Activated CD8-positive, alpha-beta memory T cell treated with anti-CD3 and anti-CD28 coated beads, Interleukin-2, amount 50 U/mL, for 24 hours (primary cell): ENCODE results near the gene NTM.

Experiments used
- DNase-seq: peaks from one replicate; pipeline ENCODE4 v3.0.0-alpha.2; 2020; ENCODE audit errors: extremely low read depth

Gene NTM

GRCh38 chr11:131914361-131914774, 544.0 kb downstream of the NTM start:
- no peak for DNase-seq

- no peak for DNase-seq
These were observed 546.2 kb downstream of the NTM start for GRCh38 chr11:131916638-131917037.

GRCh38 chr11:131917634-131918384, 547.4 kb downstream of the NTM start:
- DNase-seq: no peak

- no peak for DNase-seq
These were observed 548.2 kb downstream of the NTM start for GRCh38 chr11:131918663-131919062.

GRCh38 chr11:131922220-131922619, 551.8 kb downstream of the NTM start:
- no peak for DNase-seq

GRCh38 chr11:131923309-131923708, 552.9 kb downstream of the NTM start:
- DNase-seq: no peak

GRCh38 chr11:131924001-131924400, 553.6 kb downstream of the NTM start:
- no peak for DNase-seq

- DNase-seq: no peak
These were observed 554.2 kb downstream of the NTM start for GRCh38 chr11:131924457-131925201.

GRCh38 chr11:131925829-131926228, 555.4 kb downstream of the NTM start:
- DNase-seq: no peak

GRCh38 chr11:131928992-131929391, 558.6 kb downstream of the NTM start:
- no peak for DNase-seq

- no peak for DNase-seq
These were observed 562.3 kb downstream of the NTM start for GRCh38 chr11:131932584-131933325.

- no peak for DNase-seq
These were observed 563.6 kb downstream of the NTM start for GRCh38 chr11:131934006-131934405.

- no peak for DNase-seq
These were observed 567.9 kb downstream of the NTM start for GRCh38 chr11:131938351-131938751.

- no peak for DNase-seq
These were observed 569.7 kb downstream of the NTM start for GRCh38 chr11:131940126-131940525.

- DNase-seq: no peak
These were observed 572.5 kb downstream of the NTM start for GRCh38 chr11:131942878-131943277.

- no peak for DNase-seq
These were observed 572.9 kb downstream of the NTM start for GRCh38 chr11:131943295-131943694.

GRCh38 chr11:131944736-131945135, 574.3 kb downstream of the NTM start:
- no peak for DNase-seq

GRCh38 chr11:131945706-131946105, 575.3 kb downstream of the NTM start:
- DNase-seq: no peak

GRCh38 chr11:131947511-131947910, 577.1 kb downstream of the NTM start:
- no peak for DNase-seq

- DNase-seq: no peak
These were observed 580.7 kb downstream of the NTM start for GRCh38 chr11:131951121-131951520.

GRCh38 chr11:131954146-131954545, 583.7 kb downstream of the NTM start:
- DNase-seq: no peak

GRCh38 chr11:131955904-131956303, 585.5 kb downstream of the NTM start:
- no peak for DNase-seq

- no peak for DNase-seq
These were observed 586.8 kb downstream of the NTM start for GRCh38 chr11:131957201-131957600.
